ENCODE measurements around the gene PUM1. TPM values are rescaled to one million over a fixed set of nuclear protein-coding genes. Genes with fewer than 3 reads are reported as not detected.

PUM1 gene
- total and polyA plus RNA-seq, 4 donors = 24.7 to 125 (median 66.9) TPM

GRCh38 chr1:30896905-30897304 is 168.6 kb downstream of the PUM1 start:
- H3K27ac ChIP-seq (ENCODE audit: low read depth in 1 of 2, low read length in 1 of 2) = no peak overlapping the region
- no peak for DNase-seq

GRCh38 chr1:30895944-30896660 is 169.4 kb downstream of the PUM1 start:
- Histone ChIP-seq H3K27me3 (ENCODE audit: control insufficient read depth in 3 of 3, insufficient read depth in 3 of 3, low read length in 2 of 3) (no peaks in the 10 kb centered on the region), H3K4me1 (ENCODE audit: control insufficient read depth in 5 of 5, insufficient read depth in 5 of 5, low read length in 5 of 5) (peaks cover 0 to 20% (median 3%) of the 10 kb centered on the region in 5 donors), H3K9me3 (ENCODE audit: control insufficient read depth in 4 of 4, insufficient read depth in 3 of 4, low read length in 3 of 4) (peaks cover 0 to 2% (median 0%) of the 10 kb centered on the region in 4 donors), H3K9ac (ENCODE audit: insufficient read depth in 1 of 2, low read length in 2 of 2) (no peak overlapping the region), H3K27ac (ENCODE audit: low read depth in 1 of 2, low read length in 1 of 2) (no peak overlapping the region), H3K36me3 (ENCODE audit: control insufficient read depth in 4 of 4, insufficient read depth in 4 of 4, low read length in 4 of 4) (no peaks in the 10 kb centered on the region), H3K4me3 (no peak overlapping the region)
- TF ChIP-seq, protein P1, sequence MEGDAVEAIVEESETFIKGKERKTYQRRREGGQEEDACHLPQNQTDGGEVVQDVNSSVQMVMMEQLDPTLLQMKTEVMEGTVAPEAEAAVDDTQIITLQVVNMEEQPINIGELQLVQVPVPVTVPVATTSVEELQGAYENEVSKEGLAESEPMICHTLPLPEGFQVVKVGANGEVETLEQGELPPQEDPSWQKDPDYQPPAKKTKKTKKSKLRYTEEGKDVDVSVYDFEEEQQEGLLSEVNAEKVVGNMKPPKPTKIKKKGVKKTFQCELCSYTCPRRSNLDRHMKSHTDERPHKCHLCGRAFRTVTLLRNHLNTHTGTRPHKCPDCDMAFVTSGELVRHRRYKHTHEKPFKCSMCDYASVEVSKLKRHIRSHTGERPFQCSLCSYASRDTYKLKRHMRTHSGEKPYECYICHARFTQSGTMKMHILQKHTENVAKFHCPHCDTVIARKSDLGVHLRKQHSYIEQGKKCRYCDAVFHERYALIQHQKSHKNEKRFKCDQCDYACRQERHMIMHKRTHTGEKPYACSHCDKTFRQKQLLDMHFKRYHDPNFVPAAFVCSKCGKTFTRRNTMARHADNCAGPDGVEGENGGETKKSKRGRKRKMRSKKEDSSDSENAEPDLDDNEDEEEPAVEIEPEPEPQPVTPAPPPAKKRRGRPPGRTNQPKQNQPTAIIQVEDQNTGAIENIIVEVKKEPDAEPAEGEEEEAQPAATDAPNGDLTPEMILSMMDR (IDR thresholded peaks at IDR 0.05; ENCODE audit: control extremely low read depth, extremely low read depth) = no peak
- WGBS, 2 donors = 69 to 72% methylated on average over 6 of the region's 6 CpGs
- ATAC-seq (ENCODE audit: insufficient read depth, low FRiP score) (no peak), DNase-seq (no peak)

More at GRCh38 chr1:30896905-30897304, 168.6 kb downstream of the PUM1 start:
- no peaks in the 10 kb centered on the region for H3K36me3 ChIP-seq (ENCODE audit: control insufficient read depth in 4 of 4, insufficient read depth in 4 of 4, low read length in 4 of 4)
- TF ChIP-seq, protein P1 (IDR thresholded peaks at IDR 0.05; ENCODE audit: control extremely low read depth, extremely low read depth) = no peak
- H3K9me3 ChIP-seq (ENCODE audit: control insufficient read depth in 4 of 4, insufficient read depth in 3 of 4, low read length in 3 of 4) = peaks cover 0 to 2% (median 0%) of the 10 kb centered on the region in 4 donors
- no peak for ATAC-seq (ENCODE audit: insufficient read depth, low FRiP score)
- WGBS, 2 donors = 92 to 95% methylated on average over 2 of the region's 2 CpGs
- no peak overlapping the region for H3K4me3 ChIP-seq
- H3K9ac ChIP-seq (ENCODE audit: insufficient read depth in 1 of 2, low read length in 2 of 2) = no peak overlapping the region
- no peaks in the 10 kb centered on the region for H3K27me3 ChIP-seq (ENCODE audit: control insufficient read depth in 3 of 3, insufficient read depth in 3 of 3, low read length in 2 of 3)
- peaks cover 0 to 19% (median 10%) of the 10 kb centered on the region in 5 donors for H3K4me1 ChIP-seq (ENCODE audit: control insufficient read depth in 5 of 5, insufficient read depth in 5 of 5, low read length in 5 of 5)

DNA sequence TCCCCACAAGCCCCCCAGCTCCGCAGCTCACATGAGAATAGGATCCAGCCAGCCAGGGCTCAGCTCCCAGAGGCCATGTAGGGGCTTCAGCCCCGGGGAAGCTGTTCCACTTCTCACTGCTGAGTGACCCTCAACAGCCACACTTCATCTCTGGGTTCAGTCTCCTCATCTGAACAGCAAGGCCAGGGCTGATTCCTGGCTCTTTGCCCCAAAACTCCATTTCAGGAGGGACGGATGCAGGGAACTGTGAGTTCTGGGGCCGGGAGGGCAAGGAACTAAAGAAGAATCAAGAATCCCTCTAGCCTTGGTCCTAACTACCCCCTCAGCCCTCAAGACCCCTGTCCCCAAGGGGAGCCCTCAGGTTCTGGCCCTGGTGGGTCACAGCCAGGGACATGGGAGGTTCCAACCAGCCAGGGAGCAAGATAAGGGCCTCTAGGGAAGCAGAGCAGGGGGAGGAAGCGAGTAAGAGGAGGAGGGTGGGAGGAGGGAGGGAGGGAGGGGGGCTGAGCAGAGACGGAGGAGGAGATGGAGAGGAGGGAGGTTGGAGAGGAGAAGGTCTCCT is 170.1 kb downstream of the PUM1 start:
- H3K4me3 ChIP-seq = no peak overlapping the region
- no peak overlapping the region for H3K27ac ChIP-seq (ENCODE audit: low read depth in 1 of 2, low read length in 1 of 2)
- no peaks in the 10 kb centered on the region for H3K27me3 ChIP-seq (ENCODE audit: control insufficient read depth in 3 of 3, insufficient read depth in 3 of 3, low read length in 2 of 3)
- DNase-seq (no peak), ATAC-seq (ENCODE audit: insufficient read depth, low FRiP score) (no peak)
- no peak overlapping the region for H3K9ac ChIP-seq (ENCODE audit: insufficient read depth in 1 of 2, low read length in 2 of 2)
- H3K9me3 ChIP-seq (ENCODE audit: control insufficient read depth in 4 of 4, insufficient read depth in 3 of 4, low read length in 3 of 4) = peaks cover 0 to 2% (median 0%) of the 10 kb centered on the region in 4 donors
- H3K36me3 ChIP-seq (ENCODE audit: control insufficient read depth in 4 of 4, insufficient read depth in 4 of 4, low read length in 4 of 4) = no peaks in the 10 kb centered on the region
- TF ChIP-seq, protein P1 (IDR thresholded peaks at IDR 0.05; ENCODE audit: control extremely low read depth, extremely low read depth) = no peak
- H3K4me1 ChIP-seq (ENCODE audit: control insufficient read depth in 5 of 5, insufficient read depth in 5 of 5, low read length in 5 of 5) = peaks cover 0 to 23% (median 5%) of the 10 kb centered on the region in 5 donors
- WGBS, 2 donors = 55 to 62% methylated on average over 6 of the region's 6 CpGs

Measured in lung (tissue), 12 donors.